Urinary bladder (tissue), 4 donors: ENCODE data around the gene SNX21. TPM values are rescaled to one million over a fixed set of nuclear protein-coding genes. Genes with fewer than 3 reads are reported as not detected.
"Not testable (repeated sequence)": the region's sequence is repeated elsewhere in the genome, so short reads cannot be mapped to it uniquely, and the experiment has no call there.

Source experiments
- DNase-seq: peaks from one replicate; pipeline ENCODE4 v3.0.0-alpha.2; 2015; ENCODE audit errors: extremely low spot score
- H3K27ac ChIP-seq: one replicate; pipeline ENCODE4 v1.5.1; 2013; ENCODE audit warnings: low read depth, mild to moderate bottlenecking, moderate library complexity
- H3K36me3 ChIP-seq: one replicate; pipeline ENCODE4 v1.6.1; 2013; ENCODE audit warnings: mild to moderate bottlenecking, moderate library complexity; ENCODE audit not compliant: insufficient read depth
- H3K4me1 ChIP-seq: one replicate; pipeline ENCODE4 v1.6.1; 2013; ENCODE audit warnings: mild to moderate bottlenecking, moderate library complexity; ENCODE audit not compliant: insufficient read depth
- H3K4me3 ChIP-seq: one replicate; pipeline ENCODE4 v1.5.1; 2013; ENCODE audit warnings: low read depth, low read length
- WGBS: extraction: QIAGEN DNeasy Blood & Tissue Kit; methylation state at CpG from one replicate; pipeline ENCODE4 v1.1.7; 2013; 5-methylcytosine and 5-hydroxymethylcytosine counted together
- polyA plus RNA-seq: library from polyadenylated mRNA; stranded (reverse); fragments of 200-250 nt; gene quantifications from one replicate; pipeline ENCODE4 v1.2.3, GENCODE V29; 2013
- total RNA-seq: library from RNA; depleted of rRNA; stranded (reverse); fragments of >200 nt; gene quantifications from one replicate; pipeline ENCODE4 v1.2.3, GENCODE V29; 2014
- donor health status: healthy with polysubstance abuse.
- donor health status: healthy.

SNX21 gene
- total and polyA plus RNA-seq, 2 donors, result 33.5 to 93.2 TPM

DNA sequence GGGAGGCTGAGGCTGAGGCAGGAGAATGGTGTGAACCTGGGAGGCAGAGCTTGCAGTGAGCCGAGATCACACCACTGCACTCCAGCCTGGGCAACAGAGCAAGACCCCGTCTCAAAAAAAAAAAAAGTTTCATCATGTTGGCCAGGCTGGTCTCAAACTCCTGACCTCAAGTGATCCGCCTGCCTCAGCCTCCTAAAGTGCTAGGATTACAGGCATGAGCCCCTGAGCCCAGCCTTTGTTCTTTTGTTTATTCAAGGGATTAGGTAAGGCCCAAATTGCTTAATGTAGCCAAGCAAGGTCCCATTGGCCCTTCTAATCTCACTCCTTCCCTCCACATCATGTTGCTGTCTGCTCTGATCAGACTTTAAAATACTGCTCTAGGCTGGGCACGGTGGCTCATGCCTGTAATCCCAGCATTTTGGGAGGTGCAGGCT lies 3.9 kb upstream of the SNX21 start:
- DNase-seq, H3K27ac ChIP-seq, H3K36me3 ChIP-seq, H3K4me3 ChIP-seq, H3K4me1 ChIP-seq: not testable (repeated sequence)
- 93% methylated on average over 4 of the region's 4 CpGs for WGBS

DNA sequence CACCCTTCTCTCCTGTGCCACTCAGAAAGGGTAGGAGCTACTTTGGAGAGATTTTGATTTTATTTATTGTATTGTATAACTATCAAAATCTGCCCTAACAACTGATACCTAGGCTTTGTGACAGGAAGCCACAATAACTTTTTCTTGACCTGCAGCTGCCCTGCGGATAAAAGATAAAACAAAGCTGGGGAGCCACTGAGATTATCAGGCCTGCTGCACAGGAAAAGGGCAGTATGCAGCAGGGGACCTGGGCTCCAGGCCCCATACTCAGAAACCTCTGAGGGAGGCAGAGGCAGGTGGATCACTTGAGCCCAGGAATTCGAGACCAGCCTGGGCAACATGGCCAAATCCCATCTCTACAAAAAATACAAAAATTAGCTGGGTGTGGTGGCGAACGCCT lies 980 bp upstream of the SNX21 start:
- WGBS, result 81% methylated on average over 4 of the region's 4 CpGs
- H3K4me3 ChIP-seq, result no peak overlapping the region

DNA sequence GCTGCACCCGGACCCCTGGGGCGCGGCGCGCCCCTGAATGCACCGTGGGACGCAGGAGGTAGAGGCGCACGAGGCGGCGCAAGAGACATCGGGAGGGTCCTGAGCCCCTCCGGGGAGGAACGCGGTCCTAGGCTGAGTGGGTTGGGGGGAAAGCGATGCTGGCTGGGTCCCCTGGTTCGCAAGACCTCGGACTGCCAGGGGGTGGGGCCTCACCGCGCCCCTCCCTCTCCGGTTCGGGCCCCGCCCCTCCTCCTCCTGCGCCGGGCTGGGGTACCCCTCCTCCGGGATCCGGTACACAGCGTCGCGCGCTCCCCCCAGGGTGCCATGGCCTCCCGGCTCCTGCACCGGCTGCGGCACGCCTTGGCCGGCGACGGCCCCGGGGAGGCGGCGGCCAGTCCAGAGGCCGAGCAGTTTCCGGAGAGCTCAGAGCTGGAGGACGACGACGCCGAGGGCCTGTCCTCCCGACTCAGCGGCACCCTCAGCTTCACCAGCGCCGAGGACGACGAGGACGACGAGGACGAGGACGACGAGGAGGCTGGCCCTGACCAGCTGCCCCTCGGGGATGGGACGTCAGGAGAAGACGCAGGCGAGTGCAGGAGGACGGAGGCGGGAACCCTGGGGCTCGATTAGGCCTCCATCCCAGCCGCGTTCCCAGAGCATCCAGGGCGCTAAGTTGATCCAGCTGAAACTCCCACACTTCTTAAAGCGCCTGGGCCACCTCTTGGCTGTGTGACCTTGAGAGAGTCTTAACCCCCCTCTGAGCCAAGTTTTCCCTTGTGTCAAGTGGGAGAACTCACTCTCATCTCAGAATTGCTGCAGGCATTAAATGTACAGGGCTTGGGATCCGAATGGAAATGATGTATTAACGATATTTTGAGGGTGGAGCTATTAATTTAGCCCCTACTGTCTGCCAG lies 541 bp downstream of the SNX21 start:
- 3% methylated on average over 71 of the region's 71 CpGs for WGBS
- no peaks in the 10 kb centered on the region for H3K36me3 ChIP-seq
- peak overlapping the region; percentile 55 for H3K4me3 ChIP-seq
- no peaks in the 10 kb centered on the region for H3K4me1 ChIP-seq
- peak; percentile 32 for DNase-seq
- peak overlapping the region; percentile 79 for H3K27ac ChIP-seq

More for the DNA sequence above, 980 bp upstream of the SNX21 start:
- no peak for DNase-seq
- Histone ChIP-seq H3K4me1 (no peaks in the 10 kb centered on the region), H3K36me3 (no peaks in the 10 kb centered on the region), H3K27ac (peak overlapping the region; percentile 79)

DNA sequence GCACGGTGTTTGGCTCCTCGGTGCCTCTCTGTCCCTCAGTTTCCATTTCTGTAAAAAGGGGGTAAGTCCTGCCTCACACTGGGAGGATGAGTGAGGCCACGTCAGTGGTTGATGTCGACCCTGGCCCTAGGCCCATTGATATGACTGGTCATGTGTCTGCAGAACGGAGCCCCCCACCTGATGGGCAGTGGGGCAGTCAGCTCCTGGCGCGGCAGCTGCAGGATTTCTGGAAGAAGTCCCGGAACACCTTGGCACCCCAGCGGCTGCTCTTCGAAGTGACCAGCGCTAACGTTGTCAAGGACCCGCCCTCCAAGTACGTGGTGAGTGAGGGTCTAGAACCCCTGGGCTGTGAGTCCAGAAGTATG lies 1.2 kb downstream of the SNX21 start:
- no peak for DNase-seq
- no peaks in the 10 kb centered on the region for H3K4me1 ChIP-seq
- H3K36me3 ChIP-seq, result no peaks in the 10 kb centered on the region
- H3K27ac ChIP-seq, result peak overlapping the region; percentile 42
- H3K4me3 ChIP-seq, result peak overlapping the region; percentile 55
- WGBS, result 66% methylated on average over 14 of the region's 14 CpGs

DNA sequence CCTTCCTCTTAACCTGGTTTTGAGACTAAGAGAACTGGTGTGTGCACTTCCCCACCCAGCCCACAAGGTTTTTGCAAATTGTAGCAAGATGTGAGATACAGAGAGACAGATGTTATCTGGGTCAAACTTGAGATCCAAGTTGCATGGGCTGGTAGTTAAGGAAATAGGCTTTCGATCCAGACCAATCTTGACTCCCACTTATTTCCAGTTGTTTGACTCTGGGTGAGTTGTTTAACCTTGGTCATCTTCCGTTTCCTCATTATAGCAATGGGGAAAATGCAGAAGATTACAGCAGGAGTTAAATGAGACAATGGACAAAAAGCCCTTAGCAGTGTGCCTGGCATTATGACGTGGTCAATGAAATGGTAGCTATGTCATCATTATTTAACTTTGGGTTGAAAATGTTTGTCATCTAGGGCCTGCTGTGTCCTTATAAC lies 1.7 kb downstream of the SNX21 start:
- no peak for DNase-seq
- peak overlapping the region; percentile 12 for H3K27ac ChIP-seq
- H3K36me3 ChIP-seq, result no peaks in the 10 kb centered on the region
- 49% methylated on average over 3 of the region's 3 CpGs for WGBS
- no peaks in the 10 kb centered on the region for H3K4me1 ChIP-seq
- peak overlapping the region; percentile 55 for H3K4me3 ChIP-seq

DNA sequence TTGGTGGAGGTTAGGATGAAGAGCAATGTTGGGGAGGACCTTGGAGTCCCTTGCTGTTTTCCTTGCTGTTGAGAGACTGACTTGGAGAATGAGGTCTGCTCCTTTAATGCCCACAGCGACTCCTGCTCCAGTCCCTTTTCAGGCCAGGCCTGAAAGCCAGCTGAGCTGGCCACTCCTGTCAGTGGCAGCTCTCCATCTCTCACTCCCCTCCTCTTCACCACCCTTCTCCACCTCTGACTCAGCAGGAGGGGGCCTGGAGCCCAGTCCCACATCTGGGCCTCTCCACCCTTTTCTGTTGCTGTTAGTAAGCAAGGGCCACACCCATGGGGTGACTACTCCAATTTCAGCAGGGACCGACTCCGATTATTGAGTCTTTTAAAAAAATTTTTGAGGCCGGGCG lies 2.2 kb downstream of the SNX21 start:
- no peak for DNase-seq
- 63% methylated on average over 5 of the region's 5 CpGs for WGBS

DNA sequence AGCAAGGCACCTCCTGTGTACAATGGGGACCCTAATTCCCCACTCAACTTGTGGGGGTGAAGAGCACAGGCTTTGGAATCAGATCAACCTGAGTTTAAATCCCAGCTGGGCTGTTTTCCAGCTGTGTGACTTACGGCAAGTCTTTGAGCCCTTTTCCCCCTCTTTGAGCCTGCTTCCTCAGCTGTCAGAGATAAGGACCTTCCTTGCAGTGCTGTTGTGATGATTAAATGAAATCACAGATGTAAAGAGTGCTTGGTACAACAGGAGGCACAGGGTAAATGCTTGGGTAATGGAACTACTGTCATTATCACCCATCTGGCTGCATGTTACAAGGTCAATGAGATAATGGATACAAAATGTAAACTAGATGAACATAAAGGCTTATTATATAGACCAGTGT lies 3.2 kb downstream of the SNX21 start:
- Histone ChIP-seq H3K36me3 (no peaks in the 10 kb centered on the region), H3K4me1 (no peaks in the 10 kb centered on the region), H3K27ac (no peak overlapping the region), H3K4me3 (no peak overlapping the region)
- DNase-seq, result no peak
- WGBS, result 14% methylated on average over 1 of the region's 1 CpG

More for the DNA sequence above, 2.2 kb downstream of the SNX21 start:
- H3K27ac ChIP-seq, result no peak overlapping the region
- peak overlapping the region; percentile 2 for H3K4me3 ChIP-seq
- no peaks in the 10 kb centered on the region for H3K36me3 ChIP-seq
- H3K4me1 ChIP-seq, result no peaks in the 10 kb centered on the region

DNA sequence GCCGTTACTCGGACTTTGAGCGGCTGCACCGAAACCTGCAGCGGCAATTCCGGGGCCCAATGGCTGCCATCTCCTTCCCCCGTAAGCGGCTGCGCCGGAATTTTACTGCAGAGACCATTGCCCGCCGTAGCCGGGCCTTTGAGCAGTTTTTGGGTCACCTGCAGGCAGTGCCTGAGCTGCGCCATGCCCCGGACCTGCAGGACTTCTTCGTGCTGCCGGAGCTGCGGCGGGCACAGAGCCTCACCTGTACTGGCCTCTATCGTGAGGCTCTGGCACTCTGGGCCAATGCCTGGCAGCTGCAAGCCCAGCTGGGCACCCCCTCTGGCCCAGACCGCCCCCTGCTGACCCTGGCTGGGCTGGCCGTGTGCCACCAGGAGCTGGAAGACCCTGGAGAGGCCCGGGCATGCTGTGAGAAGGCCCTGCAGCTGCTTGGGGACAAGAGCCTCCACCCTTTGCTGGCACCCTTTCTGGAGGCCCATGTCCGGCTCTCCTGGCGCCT lies 7.2 kb downstream of the SNX21 start:
- H3K4me3 ChIP-seq, result no peak overlapping the region
- no peak for DNase-seq
- WGBS, result 89% methylated on average over 25 of the region's 25 CpGs
- no peaks in the 10 kb centered on the region for H3K36me3 ChIP-seq
- no peak overlapping the region for H3K27ac ChIP-seq
- H3K4me1 ChIP-seq, result no peaks in the 10 kb centered on the region

DNA sequence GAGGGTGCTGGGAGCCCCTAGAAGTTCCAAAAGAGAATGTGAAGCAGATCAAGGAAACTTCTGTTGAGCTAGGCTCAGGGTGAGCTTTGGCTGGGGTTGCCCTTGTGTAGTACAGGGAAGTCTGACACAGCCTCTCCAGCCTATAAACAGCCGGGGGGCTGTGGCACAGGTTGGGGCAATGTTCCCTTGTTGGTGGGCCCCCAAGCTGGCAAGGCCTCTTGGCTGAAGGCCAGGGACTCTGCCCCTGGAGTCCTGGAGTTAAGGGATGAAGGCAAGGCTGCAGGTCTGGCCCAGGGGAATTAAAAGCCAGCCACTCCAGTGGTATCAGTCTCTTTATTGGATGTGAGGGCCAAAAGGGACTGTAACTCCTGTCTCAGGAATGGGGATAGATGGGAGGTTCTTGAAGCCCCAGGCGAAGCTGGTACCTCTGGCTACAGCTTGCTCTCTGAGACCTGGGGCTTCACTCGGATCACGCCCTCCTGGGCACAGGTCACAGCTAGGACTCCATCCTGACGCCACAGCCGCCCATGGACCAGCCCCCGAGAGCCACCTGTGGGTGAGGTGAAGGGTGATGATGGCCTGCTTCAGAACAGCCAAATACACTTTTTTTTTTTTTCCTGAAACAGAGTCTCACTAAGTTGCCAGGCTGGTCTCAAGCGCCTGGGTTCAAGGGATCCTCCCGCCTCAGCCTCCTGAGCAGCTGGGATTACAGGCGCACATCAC lies 8.0 kb downstream of the SNX21 start:
- 90% methylated on average over 10 of the region's 10 CpGs for WGBS
- no peaks in the 10 kb centered on the region for H3K4me1 ChIP-seq
- H3K4me3 ChIP-seq, result no peak overlapping the region
- H3K36me3 ChIP-seq, result no peaks in the 10 kb centered on the region
- DNase-seq, result no peak
- H3K27ac ChIP-seq, result no peak overlapping the region

DNA sequence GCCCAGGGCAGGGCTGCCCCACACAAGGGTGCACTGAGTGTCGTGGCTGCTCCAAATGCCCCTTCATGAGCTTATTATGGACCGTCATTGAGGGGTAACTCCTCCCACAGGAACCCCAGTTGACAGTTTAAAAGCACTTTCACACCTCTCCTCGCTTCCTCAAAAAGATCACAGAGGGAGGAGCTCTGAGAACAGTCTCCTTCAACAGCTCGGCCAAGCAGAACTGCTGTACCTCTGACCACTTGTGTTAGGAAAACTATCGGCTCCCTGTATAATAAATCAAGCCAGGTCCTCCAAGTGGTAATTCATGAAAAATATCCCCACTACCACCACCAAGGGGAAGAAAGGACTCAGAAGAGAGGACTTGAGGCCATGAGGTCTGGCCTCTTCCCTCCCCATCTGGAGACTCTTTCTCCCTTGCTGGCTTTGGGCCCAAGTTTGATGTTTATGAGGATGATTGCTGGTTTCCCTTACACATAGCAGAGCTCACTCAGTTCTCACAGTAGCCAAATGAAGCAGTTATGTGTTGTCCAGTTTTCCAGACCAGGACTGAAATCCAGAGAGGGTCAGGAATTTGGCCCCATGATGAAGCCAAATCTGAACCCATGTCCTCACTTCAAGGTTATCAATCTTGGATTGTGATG lies 8.7 kb downstream of the SNX21 start:
- H3K4me1 ChIP-seq, result no peaks in the 10 kb centered on the region
- 37% methylated on average over 5 of the region's 5 CpGs for WGBS
- H3K27ac ChIP-seq, result no peak overlapping the region
- no peak overlapping the region for H3K4me3 ChIP-seq
- no peak for DNase-seq
- no peaks in the 10 kb centered on the region for H3K36me3 ChIP-seq

DNA sequence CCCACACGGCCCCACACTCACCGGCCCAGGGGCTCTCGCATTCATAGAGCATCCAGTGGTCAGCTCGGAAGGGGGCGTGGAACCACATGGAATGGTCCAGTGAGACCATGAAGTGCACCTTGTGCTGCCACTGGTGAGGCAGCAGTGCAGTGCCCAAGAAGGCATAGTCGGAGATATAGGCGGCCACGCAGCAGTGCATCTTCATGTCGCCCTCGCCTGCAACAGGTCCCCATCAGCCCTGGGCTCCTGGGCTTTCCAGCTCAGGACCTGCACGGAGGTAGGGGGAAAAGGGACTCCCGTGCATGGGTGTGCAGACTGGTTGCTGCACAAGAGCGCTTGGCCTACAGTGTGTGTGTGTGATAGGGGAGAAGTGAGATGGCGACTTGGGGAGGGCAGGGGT lies 9.9 kb downstream of the SNX21 start:
- H3K36me3 ChIP-seq, result no peaks in the 10 kb centered on the region
- WGBS, result 93% methylated on average over 14 of the region's 14 CpGs
- no peak overlapping the region for H3K27ac ChIP-seq
- H3K4me1 ChIP-seq, result no peaks in the 10 kb centered on the region
- no peak for DNase-seq
- H3K4me3 ChIP-seq, result no peak overlapping the region

DNA sequence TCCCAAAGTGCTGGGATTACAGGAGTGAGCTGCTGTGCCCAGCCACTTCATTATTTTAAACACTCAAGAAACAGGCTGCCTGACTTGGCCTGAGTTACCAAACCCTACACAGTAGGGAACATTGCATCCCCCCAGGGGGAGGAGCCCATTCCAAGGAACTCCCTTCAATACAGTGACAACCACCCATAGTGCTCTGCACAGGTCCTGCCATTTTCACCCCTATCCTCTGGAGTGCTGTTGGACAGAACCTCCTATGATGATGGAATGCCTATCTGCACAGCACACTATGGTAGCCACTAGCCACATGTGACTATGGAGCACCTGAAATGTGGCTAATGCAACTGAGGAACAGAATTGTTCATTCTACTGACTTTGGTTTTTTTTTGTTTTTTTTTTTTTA lies 11.9 kb downstream of the SNX21 start:
- Histone ChIP-seq H3K4me1 (no peaks in the 10 kb centered on the region), H3K4me3 (no peak overlapping the region), H3K27ac (no peak overlapping the region), H3K36me3 (no peaks in the 10 kb centered on the region)
- no peak for DNase-seq

DNA sequence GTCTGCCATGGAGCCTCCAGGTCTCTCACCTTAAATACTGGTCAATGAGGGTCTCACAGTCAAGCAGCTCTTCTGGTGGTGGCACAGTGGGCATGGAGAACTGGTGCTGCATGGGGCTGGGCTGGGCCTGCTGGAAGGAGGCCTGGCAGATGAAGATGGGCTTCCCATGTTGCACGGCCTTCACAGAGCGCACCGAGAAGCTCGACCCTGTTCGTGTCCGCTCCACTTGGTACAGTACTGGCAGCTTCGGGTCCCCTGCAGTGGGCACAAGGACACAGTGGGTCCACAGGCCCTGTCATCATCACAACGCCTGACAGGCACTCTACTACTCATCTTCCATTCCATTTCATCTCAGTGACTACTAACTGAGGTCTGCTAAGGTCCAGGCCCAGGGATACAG lies 14.8 kb downstream of the SNX21 start:
- no peaks in the 10 kb centered on the region for H3K4me1 ChIP-seq
- H3K36me3 ChIP-seq, result no peaks in the 10 kb centered on the region
- no peak for DNase-seq
- no peak overlapping the region for H3K4me3 ChIP-seq
- no peak overlapping the region for H3K27ac ChIP-seq
- WGBS, result 95% methylated on average over 8 of the region's 8 CpGs
